IPS-15b (cell line): ENCODE results near the gene GALNT1.

Experiments used
- H3K27me3 ChIP-seq: one replicate; pipeline ENCODE4 v1.6.1; 2013; ENCODE audit warnings: low read length; ENCODE audit not compliant: control insufficient read depth, insufficient read depth
- H3K36me3 ChIP-seq: one replicate; pipeline ENCODE4 v1.6.1; 2013; ENCODE audit warnings: low read length; ENCODE audit not compliant: control insufficient read depth, insufficient read depth
- H3K4me1 ChIP-seq: one replicate; pipeline ENCODE4 v1.6.1; 2013; ENCODE audit warnings: mild to moderate bottlenecking, low read length; ENCODE audit not compliant: control insufficient read depth, insufficient read depth
- H3K4me3 ChIP-seq: one replicate; pipeline ENCODE4 v1.5.1; 2013; ENCODE audit warnings: low read depth, low read length
- H3K9ac ChIP-seq: one replicate; pipeline ENCODE4 v1.6.1; 2013; ENCODE audit warnings: low read depth, mild to moderate bottlenecking, low read length
- H3K9me3 ChIP-seq: one replicate; pipeline ENCODE4 v1.6.1; 2013; ENCODE audit warnings: mild to moderate bottlenecking, low read length; ENCODE audit not compliant: control insufficient read depth, insufficient read depth

GALNT1 gene

DNA sequence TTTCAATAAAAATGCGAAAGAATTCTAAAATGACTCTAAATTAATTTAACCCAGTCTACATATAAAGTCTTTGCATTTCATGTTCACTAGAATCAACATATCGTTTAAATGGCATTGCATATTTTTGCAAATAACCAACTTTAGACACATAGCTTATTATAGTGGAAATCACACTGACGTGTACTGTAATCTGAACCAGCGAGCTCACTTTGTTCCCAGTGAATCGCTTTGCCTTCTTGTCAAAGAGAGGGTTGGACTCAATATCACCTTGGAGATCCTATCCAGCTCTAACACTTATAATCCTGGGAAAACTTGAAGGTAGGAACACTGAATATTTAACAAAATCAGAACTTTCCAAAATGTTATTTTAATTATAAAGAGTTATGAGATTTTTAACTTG lies 108.2 kb downstream of the GALNT1 start:
- Histone ChIP-seq H3K27me3 (no peaks in the 10 kb centered on the region), H3K9ac (no peak overlapping the region), H3K9me3 (no peaks in the 10 kb centered on the region), H3K36me3 (no peaks in the 10 kb centered on the region), H3K4me1 (no peaks in the 10 kb centered on the region), H3K4me3 (no peak overlapping the region)

DNA sequence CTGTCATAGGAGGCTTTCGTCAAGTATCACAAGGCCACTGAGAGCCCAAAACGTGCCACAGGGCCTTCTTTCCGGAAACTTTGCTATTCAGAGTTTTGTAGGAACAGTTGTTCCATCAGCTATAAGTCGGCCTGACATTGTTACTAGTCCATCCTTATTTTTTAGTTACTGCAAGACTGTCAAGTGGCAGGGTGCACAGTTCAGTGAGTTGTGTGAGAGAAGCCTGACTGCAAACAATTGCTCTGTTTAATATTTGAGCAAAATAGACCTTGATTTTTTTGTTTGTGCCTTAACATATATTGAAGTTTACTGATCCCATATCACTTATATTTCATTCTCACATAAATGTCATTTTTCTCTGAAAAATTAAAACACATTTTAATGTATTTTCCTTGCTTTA lies 110.1 kb downstream of the GALNT1 start:
- no peaks in the 10 kb centered on the region for H3K4me1 ChIP-seq
- H3K9me3 ChIP-seq = no peaks in the 10 kb centered on the region
- no peak overlapping the region for H3K9ac ChIP-seq
- H3K4me3 ChIP-seq = no peak overlapping the region
- no peaks in the 10 kb centered on the region for H3K36me3 ChIP-seq
- H3K27me3 ChIP-seq = no peaks in the 10 kb centered on the region

DNA sequence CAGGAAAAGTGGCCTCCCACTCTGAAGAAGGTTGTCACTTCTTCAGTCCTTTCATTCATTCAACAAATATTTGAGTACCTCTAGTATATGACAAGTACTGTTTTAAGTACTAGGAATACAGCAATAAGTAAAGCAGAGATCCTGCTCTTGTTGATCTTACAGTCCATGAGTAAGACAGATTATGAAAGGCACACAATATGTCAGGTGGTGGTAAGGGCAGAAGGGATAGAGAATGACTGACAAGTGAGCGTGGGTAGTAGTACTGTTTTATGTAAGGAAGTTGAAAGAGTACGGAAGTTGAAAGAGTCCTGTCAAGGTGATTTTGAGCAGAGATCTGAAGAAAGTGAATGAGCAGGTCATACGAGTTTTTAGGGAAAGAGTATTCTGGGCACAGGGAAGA lies 111.3 kb downstream of the GALNT1 start:
- Histone ChIP-seq H3K4me1 (no peaks in the 10 kb centered on the region), H3K9ac (no peak overlapping the region), H3K36me3 (no peaks in the 10 kb centered on the region), H3K9me3 (no peaks in the 10 kb centered on the region), H3K27me3 (no peaks in the 10 kb centered on the region), H3K4me3 (no peak overlapping the region)

DNA sequence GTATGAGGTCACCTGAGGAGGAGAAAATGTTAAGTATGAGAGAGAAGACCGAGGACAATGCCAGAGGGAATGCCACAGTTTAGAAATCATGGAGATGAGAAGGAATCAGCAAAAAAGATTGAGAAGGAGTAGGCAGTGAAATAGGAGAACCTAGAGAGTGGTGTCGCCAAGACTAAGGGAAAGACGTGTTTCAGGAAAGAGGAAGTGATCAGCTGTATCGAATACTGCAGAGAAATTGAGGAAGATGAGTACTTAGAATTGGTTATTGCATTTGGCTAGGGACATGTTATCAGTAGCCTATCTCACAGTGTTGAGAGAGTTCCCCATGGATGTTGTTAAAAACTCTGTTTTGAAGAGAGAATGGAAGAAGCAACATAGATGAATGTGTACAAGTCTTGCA lies 112.3 kb downstream of the GALNT1 start:
- no peaks in the 10 kb centered on the region for H3K9me3 ChIP-seq

DNA sequence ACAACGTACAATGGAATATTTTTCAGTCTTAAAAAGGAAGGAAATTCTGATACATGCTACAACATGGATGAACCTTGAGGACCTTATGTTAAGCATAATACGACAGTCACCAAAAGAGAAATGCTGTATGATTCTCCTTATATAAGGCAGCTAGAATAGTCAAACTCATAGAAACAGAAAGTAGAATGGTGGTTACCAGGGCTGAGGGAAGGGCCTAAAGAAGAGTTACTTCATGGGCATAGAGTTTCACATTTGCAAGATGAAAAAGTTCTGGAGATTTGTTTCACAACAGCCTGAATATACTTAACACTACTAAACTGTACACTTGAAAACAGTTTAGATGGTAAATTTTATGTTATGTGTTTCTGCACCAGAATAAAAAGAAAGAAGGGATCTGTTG lies 113.3 kb downstream of the GALNT1 start:
- Histone ChIP-seq H3K36me3 (no peaks in the 10 kb centered on the region), H3K27me3 (no peaks in the 10 kb centered on the region), H3K9me3 (no peaks in the 10 kb centered on the region), H3K4me3 (no peak overlapping the region), H3K4me1 (no peaks in the 10 kb centered on the region), H3K9ac (no peak overlapping the region)

More for the DNA sequence above, 112.3 kb downstream of the GALNT1 start:
- Histone ChIP-seq H3K27me3 (no peaks in the 10 kb centered on the region), H3K9ac (no peak overlapping the region), H3K4me3 (no peak overlapping the region), H3K36me3 (no peaks in the 10 kb centered on the region), H3K4me1 (no peaks in the 10 kb centered on the region)

DNA sequence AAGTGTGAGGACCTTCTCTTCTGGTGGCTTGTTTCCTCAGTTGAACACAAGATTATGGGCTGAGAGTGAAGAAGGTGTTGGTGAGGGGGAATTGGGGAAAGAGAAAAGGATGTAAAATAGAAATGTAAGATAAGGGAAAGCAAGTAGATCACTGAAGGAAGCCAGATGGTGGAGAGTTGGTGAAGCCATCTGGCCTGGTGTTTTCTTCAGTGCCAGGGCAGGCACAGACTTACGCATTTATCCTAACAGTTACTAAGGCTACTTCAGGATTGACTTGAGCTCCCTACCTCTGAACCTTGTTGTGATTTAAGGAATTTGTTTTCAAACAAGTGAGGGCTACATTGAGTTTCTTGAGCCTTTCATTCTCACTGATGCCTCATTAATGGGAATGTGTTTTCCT lies 113.8 kb downstream of the GALNT1 start:
- Histone ChIP-seq H3K36me3 (no peaks in the 10 kb centered on the region), H3K27me3 (no peaks in the 10 kb centered on the region), H3K4me3 (no peak overlapping the region), H3K9me3 (no peaks in the 10 kb centered on the region), H3K9ac (no peak overlapping the region), H3K4me1 (no peaks in the 10 kb centered on the region)

DNA sequence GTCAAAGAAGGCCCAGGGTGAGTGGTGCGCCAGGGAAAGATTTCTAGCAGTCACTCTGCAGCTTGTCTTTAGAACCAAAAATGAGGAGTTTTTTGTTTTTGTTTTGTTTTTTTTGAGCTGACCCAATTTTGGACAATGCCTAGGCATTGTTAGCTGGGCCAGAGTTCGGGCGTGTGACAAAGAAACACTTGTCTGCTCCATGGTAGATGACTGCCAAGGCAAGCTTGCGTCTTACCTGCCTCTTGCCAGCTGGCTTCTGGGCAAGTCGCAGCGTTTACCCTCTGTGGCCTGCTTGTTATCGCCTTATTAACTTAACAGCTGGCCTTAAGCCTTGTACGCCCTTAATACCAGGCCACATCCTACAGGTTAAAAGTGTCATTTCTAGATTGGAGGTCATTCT lies 114.3 kb downstream of the GALNT1 start:
- H3K9me3 ChIP-seq = no peaks in the 10 kb centered on the region
- H3K27me3 ChIP-seq = no peaks in the 10 kb centered on the region
- no peaks in the 10 kb centered on the region for H3K4me1 ChIP-seq
- no peaks in the 10 kb centered on the region for H3K36me3 ChIP-seq
- no peak overlapping the region for H3K9ac ChIP-seq
- H3K4me3 ChIP-seq = no peak overlapping the region

DNA sequence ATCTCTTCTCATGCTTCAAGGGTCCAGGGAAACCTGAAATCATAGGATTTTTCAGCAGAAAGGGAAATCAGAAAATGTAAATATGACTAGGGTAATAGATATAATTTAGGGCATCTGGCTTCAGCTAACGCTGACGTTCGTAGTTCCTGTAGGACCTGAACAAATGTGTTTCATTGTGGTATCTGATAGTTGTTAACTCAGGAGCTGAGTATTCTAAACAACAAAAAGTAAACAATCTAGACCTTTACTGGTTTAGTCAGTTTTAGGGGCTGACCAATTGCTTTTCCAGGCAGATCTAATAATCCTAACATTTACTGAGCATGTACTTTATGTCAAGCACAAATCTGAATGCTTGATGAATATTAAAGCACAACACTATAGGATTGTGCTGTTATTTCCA lies 114.8 kb downstream of the GALNT1 start:
- Histone ChIP-seq H3K27me3 (no peaks in the 10 kb centered on the region), H3K4me1 (no peaks in the 10 kb centered on the region), H3K9me3 (no peaks in the 10 kb centered on the region), H3K4me3 (no peak overlapping the region), H3K9ac (no peak overlapping the region), H3K36me3 (no peaks in the 10 kb centered on the region)

DNA sequence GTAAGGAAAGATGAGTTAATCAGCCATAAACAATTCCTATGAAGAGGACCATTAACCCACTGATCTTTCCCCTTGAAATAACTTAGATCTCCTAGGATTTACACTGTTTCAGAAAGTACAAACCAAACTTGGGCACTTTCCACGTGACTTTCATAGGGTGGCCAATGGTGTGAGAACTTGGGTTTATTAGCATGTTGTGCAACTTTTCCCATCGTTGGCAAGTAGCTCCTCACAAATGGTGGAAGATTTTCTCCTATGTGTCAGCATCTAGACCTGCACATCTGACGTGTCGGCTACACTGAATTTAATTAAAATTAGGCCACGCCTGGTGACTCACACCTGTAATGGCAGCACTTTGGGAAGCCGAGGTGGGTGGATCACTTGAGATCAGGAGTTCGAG lies 116.3 kb downstream of the GALNT1 start:
- H3K4me1 ChIP-seq = no peaks in the 10 kb centered on the region
- H3K9ac ChIP-seq = no peak overlapping the region
- H3K9me3 ChIP-seq = no peaks in the 10 kb centered on the region
- no peaks in the 10 kb centered on the region for H3K36me3 ChIP-seq
- no peaks in the 10 kb centered on the region for H3K27me3 ChIP-seq
- no peak overlapping the region for H3K4me3 ChIP-seq

DNA sequence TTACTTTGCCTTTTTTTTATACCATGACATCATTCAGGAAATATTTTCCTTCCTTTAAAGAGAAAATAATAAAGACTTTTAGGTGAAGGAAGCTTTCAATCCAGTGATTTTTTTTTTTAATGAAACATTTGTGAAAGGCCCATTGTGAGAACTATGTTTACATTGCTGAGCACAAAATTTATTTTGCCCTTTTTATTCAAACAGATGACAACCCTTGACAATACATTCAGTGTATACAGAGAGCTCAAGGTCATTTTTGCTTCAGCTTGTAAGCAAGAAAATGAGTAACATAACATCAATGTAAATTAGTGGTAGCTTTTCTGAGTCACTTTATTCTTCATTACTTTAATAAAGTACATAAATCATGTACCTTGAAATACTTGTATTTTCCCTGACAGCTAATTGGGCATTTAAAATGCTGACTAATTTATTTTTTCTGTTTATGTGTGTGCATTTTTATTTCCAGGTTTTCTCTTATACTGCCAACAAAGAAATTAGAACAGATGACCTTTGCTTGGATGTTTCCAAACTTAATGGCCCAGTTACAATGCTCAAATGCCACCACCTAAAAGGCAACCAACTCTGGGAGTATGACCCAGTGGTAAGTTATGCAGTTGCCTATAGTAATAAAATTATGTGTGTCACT lies 121.6 kb downstream of the GALNT1 start:
- Histone ChIP-seq H3K9ac (no peak overlapping the region), H3K9me3 (no peaks in the 10 kb centered on the region), H3K4me3 (no peak overlapping the region), H3K27me3 (no peaks in the 10 kb centered on the region), H3K36me3 (no peaks in the 10 kb centered on the region), H3K4me1 (no peaks in the 10 kb centered on the region)

DNA sequence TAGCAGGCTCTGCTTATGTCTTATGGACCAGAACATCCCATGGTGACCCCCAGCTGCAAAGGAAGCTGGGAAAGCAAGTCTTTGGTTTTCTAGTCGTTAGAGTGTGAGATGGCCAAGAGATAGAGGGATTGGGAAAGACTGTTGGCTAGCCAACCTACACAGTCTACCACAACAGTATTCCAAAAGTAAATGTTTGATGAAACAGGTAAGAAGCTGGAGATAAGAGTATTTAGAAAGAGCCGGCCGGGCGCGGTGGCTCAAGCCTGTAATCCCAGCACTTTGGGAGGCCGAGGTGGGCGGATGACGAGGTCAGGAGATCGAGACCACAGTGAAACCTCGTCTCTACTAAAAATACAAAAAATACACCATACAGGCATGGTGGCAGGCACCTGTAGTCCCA lies 124.4 kb downstream of the GALNT1 start:
- no peaks in the 10 kb centered on the region for H3K36me3 ChIP-seq

DNA sequence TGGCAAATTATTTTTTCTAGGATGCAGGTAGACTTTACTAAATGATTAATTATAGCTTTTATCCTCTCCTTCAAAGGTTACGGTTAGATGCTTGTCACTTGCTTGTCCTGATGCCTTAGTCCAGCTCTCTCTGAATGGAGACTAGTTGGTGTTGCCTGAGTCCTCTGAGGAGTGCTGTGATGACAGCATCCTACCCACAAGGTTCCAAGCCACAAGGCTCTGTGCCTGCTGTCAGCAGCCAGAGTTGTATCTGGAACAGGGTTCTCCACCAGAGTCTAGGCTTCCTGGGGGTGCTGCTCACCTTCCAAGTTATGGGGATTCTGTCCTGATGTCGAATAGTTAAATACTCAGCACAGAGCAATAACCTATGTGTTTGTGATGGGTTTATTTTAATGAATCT lies 125.7 kb downstream of the GALNT1 start:
- Histone ChIP-seq H3K4me3 (no peak overlapping the region), H3K9ac (no peak overlapping the region), H3K9me3 (no peaks in the 10 kb centered on the region), H3K4me1 (no peaks in the 10 kb centered on the region), H3K36me3 (no peaks in the 10 kb centered on the region), H3K27me3 (no peaks in the 10 kb centered on the region)

More for the DNA sequence above, 124.4 kb downstream of the GALNT1 start:
- H3K9me3 ChIP-seq = no peaks in the 10 kb centered on the region
- no peak overlapping the region for H3K4me3 ChIP-seq
- no peaks in the 10 kb centered on the region for H3K27me3 ChIP-seq
- H3K4me1 ChIP-seq = no peaks in the 10 kb centered on the region
- H3K9ac ChIP-seq = no peak overlapping the region
